MV-4-11 (cell line): ENCODE measurements around the gene KXD1.
"Not testable (repeated sequence)": the region's sequence is repeated elsewhere in the genome, so short reads cannot be mapped to it uniquely, and the experiment has no call there.

ENCODE experiments used
- DNase-seq: peaks from one replicate; lab custom pipeline; 2025; lab: John Stamatoyannopoulos, UW

The KXD1 gene

GRCh38 chr19:18580311-18580710 is 22.6 kb downstream of the KXD1 start:
- no peak for DNase-seq

GRCh38 chr19:18586306-18586705 is 28.6 kb downstream of the KXD1 start:
- DNase-seq, result peak; percentile 86

GRCh38 chr19:18587561-18587960 is 29.9 kb downstream of the KXD1 start:
- DNase-seq, result no peak

GRCh38 chr19:18587962-18588610 is 30.4 kb downstream of the KXD1 start:
- peak; percentile 52 for DNase-seq

- peak; percentile 92 for DNase-seq
These were observed 31.1 kb downstream of the KXD1 start, which contains the start of gene REX1BD for GRCh38 chr19:18588611-18589379. TSS of gene REX1BD (plus strand) at chr19:18588798. CDS start at chr19:18588802, 4 bp downstream.

- DNase-seq, result peak; percentile 64
These were observed 32.0 kb downstream of the KXD1 start for GRCh38 chr19:18589380-18590272.

GRCh38 chr19:18590273-18591272 is 32.9 kb downstream of the KXD1 start:
- no peak for DNase-seq

- DNase-seq, result peak; percentile 33
These were observed 34.2 kb downstream of the KXD1 start for GRCh38 chr19:18591735-18592385.

- DNase-seq, result peak; percentile 28
These were observed 35.1 kb downstream of the KXD1 start for GRCh38 chr19:18592732-18593131.

GRCh38 chr19:18593367-18594095 is 35.9 kb downstream of the KXD1 start:
- no peak for DNase-seq

- DNase-seq, result peak; percentile 76
These were observed 36.6 kb downstream of the KXD1 start for GRCh38 chr19:18594096-18594823.

GRCh38 chr19:18594824-18595373 is 37.2 kb downstream of the KXD1 start:
- no peak for DNase-seq

- DNase-seq, result no peak
These were observed 37.8 kb downstream of the KXD1 start for GRCh38 chr19:18595475-18595874.

GRCh38 chr19:18596752-18597157 is 39.1 kb downstream of the KXD1 start:
- peak; percentile 82 for DNase-seq

GRCh38 chr19:18597809-18598660 is 40.4 kb downstream of the KXD1 start:
- no peak for DNase-seq

GRCh38 chr19:18599485-18599884 is 41.8 kb downstream of the KXD1 start:
- DNase-seq, result no peak

- not testable (repeated sequence) for DNase-seq
These were observed 43.2 kb downstream of the KXD1 start for GRCh38 chr19:18600692-18601397.
